ENCODE measurements around the gene PLD1.

Gene PLD1

DNA sequence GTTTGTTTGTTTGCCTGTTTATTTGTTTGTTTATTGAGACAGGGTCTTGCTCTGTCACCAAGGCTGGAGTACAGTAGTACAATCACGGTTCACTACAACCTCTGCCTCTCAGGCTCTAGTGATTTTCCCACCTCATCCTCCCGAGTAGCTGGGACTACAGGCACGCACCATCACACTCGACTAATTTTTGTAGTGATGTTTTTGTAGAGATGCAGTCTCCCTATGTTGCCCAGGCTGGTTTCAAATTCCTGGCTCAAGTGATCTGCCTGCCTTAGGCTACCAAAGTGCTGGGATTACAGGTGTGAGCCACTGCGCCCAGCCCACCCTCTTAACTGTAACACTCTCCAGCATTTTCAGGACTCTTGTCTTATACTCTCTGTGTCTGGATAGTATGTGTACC is 26.7 kb downstream of the PLD1 start:
- TF ChIP-seq, protein P1, sequence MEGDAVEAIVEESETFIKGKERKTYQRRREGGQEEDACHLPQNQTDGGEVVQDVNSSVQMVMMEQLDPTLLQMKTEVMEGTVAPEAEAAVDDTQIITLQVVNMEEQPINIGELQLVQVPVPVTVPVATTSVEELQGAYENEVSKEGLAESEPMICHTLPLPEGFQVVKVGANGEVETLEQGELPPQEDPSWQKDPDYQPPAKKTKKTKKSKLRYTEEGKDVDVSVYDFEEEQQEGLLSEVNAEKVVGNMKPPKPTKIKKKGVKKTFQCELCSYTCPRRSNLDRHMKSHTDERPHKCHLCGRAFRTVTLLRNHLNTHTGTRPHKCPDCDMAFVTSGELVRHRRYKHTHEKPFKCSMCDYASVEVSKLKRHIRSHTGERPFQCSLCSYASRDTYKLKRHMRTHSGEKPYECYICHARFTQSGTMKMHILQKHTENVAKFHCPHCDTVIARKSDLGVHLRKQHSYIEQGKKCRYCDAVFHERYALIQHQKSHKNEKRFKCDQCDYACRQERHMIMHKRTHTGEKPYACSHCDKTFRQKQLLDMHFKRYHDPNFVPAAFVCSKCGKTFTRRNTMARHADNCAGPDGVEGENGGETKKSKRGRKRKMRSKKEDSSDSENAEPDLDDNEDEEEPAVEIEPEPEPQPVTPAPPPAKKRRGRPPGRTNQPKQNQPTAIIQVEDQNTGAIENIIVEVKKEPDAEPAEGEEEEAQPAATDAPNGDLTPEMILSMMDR (IDR thresholded peaks at IDR 0.05; ENCODE audit: insufficient read depth, low read depth, low read length, missing control alignments), result no peak
- H3K4me3 ChIP-seq (ENCODE audit: low read length), result no peak overlapping the region
- no peak for DNase-seq (ENCODE audit: low read depth)

DNA sequence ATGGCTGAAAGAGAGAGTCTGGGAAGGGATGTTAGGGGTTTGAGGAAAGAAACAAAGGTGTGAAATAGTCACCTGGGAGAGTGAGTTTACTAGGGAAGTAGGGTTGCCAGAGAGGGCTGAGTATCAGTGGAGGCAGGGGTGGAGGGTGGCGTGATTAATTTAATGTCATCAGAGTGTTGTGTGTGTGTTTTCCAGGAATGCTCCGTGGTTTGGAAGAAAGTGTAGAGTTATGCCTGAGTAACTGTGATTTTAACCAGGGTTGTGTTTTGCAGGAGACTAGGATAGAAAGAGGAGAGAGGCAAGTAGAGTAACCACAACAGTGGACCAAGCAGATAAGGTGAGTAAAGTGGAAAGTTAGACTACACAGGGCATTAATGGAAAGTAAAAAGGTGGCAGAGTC is 27.2 kb downstream of the PLD1 start:
- no peak overlapping the region for H3K4me3 ChIP-seq (ENCODE audit: low read length)
- TF ChIP-seq, protein P1 (IDR thresholded peaks at IDR 0.05; ENCODE audit: insufficient read depth, low read depth, low read length, missing control alignments), result no peak
- peak; percentile 47 for DNase-seq (ENCODE audit: low read depth)

DNA sequence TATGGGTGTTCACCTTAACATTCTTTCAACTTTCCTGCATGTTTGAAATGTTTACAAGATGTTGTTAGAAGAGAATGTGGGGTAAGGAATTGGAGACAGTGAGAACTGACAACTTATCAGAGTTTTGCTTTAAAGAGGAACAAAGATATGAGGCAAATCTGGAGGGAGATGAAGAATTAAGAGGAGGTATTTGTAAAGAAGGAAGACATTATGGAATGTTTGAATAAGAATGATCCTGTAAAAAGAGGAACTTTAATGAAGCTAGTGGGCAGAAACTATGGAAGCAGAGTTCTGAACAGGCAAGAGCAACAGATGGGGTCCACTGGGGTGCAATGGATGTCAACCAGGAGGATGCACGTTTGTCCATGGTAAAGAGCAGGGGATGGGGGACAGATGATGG is 27.7 kb downstream of the PLD1 start:
- DNase-seq (ENCODE audit: low read depth), result no peak
- TF ChIP-seq, protein P1 (IDR thresholded peaks at IDR 0.05; ENCODE audit: insufficient read depth, low read depth, low read length, missing control alignments), result no peak
- no peak overlapping the region for H3K4me3 ChIP-seq (ENCODE audit: low read length)

DNA sequence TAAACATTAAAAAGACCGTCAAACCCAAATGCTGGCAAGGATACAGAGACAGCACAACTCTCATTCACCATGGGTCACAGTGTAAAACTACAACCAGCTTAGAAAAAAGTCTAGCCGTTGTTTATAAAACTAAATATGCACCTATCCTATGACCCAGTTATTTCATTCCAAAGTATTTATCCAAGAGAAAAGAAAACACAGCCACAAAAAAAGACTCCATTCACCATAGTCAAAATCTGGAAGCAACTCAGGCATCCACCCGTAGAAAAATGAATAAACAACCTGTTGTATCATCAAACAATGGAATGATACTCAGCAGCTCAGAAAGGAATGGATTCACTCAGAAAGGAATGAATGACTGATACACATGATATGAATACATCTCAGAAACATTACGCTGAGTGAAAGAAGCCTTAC is 28.6 kb downstream of the PLD1 start:
- DNase-seq (ENCODE audit: low read depth), result peak; percentile 66
- TF ChIP-seq, protein P1 (IDR thresholded peaks at IDR 0.05; ENCODE audit: insufficient read depth, low read depth, low read length, missing control alignments), result no peak
- no peak overlapping the region for H3K4me3 ChIP-seq (ENCODE audit: low read length)

DNA sequence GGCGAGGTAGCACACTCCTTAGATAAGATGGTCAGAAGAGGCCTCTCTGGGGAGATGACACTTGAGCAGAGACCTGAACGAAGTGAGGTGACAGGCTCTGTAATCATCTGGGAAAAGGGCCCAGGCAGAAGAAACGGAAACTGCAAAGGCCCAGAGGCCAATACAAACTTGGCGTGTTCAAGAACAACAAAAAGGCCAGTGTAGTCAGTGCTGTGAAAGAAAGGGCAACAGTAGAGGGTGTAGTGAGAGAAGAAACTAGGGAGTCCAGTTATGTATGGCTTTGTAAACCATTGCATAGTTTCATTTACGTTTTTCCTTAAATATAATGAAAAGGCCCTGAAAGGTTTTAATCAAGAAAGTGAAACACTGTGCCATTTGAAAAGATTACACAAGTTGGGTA is 31.8 kb downstream of the PLD1 start:
- no peak overlapping the region for H3K4me3 ChIP-seq (ENCODE audit: low read length)
- TF ChIP-seq, protein P1 (IDR thresholded peaks at IDR 0.05; ENCODE audit: insufficient read depth, low read depth, low read length, missing control alignments), result no peak
- no peak for DNase-seq (ENCODE audit: low read depth)

DNA sequence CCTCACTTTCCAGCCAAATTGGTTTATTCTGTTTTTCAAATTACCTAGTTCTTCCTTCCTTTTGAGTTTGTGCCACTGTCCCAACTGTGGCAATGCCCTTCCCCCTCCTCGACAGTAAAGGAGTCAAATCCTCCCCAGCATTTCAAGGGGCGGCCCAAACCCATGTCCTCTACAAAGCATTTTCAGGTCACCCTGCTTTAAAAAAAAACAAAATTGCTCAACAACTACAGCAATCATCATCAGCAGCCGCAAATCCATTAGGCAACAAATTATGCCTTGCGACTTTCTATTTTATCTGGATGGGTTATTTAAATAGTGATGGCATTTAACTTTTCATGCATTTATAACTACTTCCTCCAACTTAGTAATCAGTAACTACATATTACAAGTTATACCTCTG is 32.7 kb downstream of the PLD1 start:
- no peak overlapping the region for H3K4me3 ChIP-seq (ENCODE audit: low read length)
- no peak for DNase-seq (ENCODE audit: low read depth)
- TF ChIP-seq, protein P1 (IDR thresholded peaks at IDR 0.05; ENCODE audit: insufficient read depth, low read depth, low read length, missing control alignments), result no peak

DNA sequence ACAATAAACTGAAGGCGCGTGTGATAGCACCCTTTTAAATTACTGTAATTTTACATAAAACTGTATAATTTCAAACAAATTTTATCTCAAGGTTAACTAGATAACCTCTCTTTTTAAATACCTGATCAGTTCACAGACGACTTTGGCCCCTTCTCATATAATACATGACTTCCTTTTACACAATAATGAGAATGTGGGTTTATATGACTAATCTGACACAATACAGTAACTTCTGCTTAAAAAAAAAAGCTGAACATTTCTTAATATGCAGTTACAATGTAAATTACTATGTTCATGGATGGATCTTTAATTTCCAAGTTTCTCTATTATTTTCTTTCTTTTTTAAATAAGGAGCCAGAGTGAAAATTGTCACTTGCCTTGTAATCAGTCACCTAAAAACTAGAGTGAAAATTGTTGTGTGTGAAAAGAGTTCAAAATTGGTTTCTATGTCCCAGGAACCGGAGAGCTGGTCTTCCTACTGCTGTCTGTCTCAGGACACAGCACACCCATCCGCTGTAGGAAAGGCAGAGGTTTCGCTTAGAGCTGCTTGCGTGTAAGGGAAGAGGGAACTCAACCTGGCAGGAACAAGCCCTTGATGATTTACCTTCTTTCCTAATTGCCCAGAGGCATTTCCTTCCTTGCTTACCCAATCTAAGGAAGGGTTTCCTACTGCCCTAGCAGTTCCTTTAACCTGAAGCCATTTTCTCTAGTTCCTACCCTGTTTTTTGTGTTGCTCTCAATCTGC is 33.3 kb downstream of the PLD1 start:
- DNase-seq (ENCODE audit: low read depth), result peak; percentile 87
- H3K4me3 ChIP-seq (ENCODE audit: low read length), result no peak overlapping the region
- TF ChIP-seq, protein P1 (IDR thresholded peaks at IDR 0.05; ENCODE audit: insufficient read depth, low read depth, low read length, missing control alignments), result no peak

All from epithelial cell of esophagus (primary cell).